OCI-LY1 (cell line): ENCODE data around the gene HOMEZ.
A peak's percentile ranks its signal among the peaks of the same experiment; 100 is the strongest.

Experiments
- H2AFZ ChIP-seq: fragments of 200-600 bp; sonication (generic), shearing (Covaris generic); 2 replicates; pipeline ENCODE4 v1.6.0; 2014; ENCODE audit warnings: antibody characterized with exemption, mild to moderate bottlenecking, low read length
- H3F3A ChIP-seq: fragments of 200-600 bp; sonication (generic), shearing (Covaris generic); 2 replicates; pipeline ENCODE4 v1.6.0; 2014; ENCODE audit warnings: mild to moderate bottlenecking, antibody characterized with exemption, low read length, moderate library complexity; ENCODE audit not compliant: insufficient read depth
- H3K27ac ChIP-seq: fragments of 200-600 bp; sonication (generic); 2 replicates; pipeline ENCODE4 v1.5.1; 2014; ENCODE audit warnings: low read length, mixed run types, mild to moderate bottlenecking, low read depth; ENCODE audit not compliant: poor library complexity, severe bottlenecking
- H3K27me3 ChIP-seq: fragments of 200-600 bp; sonication (generic); 2 replicates; pipeline ENCODE4 v1.6.0; 2014; ENCODE audit warnings: antibody characterized with exemption, mild to moderate bottlenecking, low read length, moderate library complexity; ENCODE audit not compliant: insufficient read depth
- H3K36me3 ChIP-seq: fragments of 200-600 bp; sonication (generic); 2 replicates; pipeline ENCODE4 v1.6.1; 2014; ENCODE audit warnings: mild to moderate bottlenecking, antibody characterized with exemption, low read length, moderate library complexity, mixed read lengths; ENCODE audit not compliant: insufficient read depth
- H3K4me1 ChIP-seq: fragments of 200-600 bp; sonication (generic); 2 replicates; pipeline ENCODE4 v1.5.1; 2014; ENCODE audit warnings: mild to moderate bottlenecking, low read length, moderate library complexity; ENCODE audit not compliant: insufficient read depth, severe bottlenecking
- H3K4me2 ChIP-seq: fragments of 200-600 bp; sonication (generic), shearing (Covaris generic); 2 replicates; pipeline ENCODE4 v1.6.1; 2014; ENCODE audit warnings: low read length
- H3K4me3 ChIP-seq: fragments of 200-600 bp; sonication (generic); 2 replicates; pipeline ENCODE4 v1.5.1; 2014; ENCODE audit warnings: low read length, low read depth, mild to moderate bottlenecking, mixed read lengths; ENCODE audit not compliant: poor library complexity, severe bottlenecking
- H3K79me2 ChIP-seq: fragments of 200-600 bp; shearing (Covaris generic); 2 replicates; pipeline ENCODE4 v1.6.1; 2016; ENCODE audit warnings: mixed run types, low read length, mixed read lengths; ENCODE audit not compliant: insufficient read depth
- H3K9ac ChIP-seq: fragments of 200-600 bp; sonication (generic), shearing (Covaris generic); 2 replicates; pipeline ENCODE4 v1.6.1; 2014; ENCODE audit warnings: mild to moderate bottlenecking, low read length, mixed read lengths
- H3K9me2 ChIP-seq: fragments of 200-600 bp; sonication (generic), shearing (Covaris generic); 2 replicates; pipeline ENCODE4 v1.6.1; 2014; ENCODE audit warnings: low read depth, mild to moderate bottlenecking, low read length, mixed read lengths
- H3K9me3 ChIP-seq: fragments of 200-600 bp; shearing (Covaris generic); 2 replicates; pipeline ENCODE4 v1.6.1; 2014; ENCODE audit warnings: low read length, mixed read lengths
- H4K20me1 ChIP-seq: fragments of 200-600 bp; sonication (generic), shearing (Covaris generic); 2 replicates; pipeline ENCODE4 v1.6.0; 2016; ENCODE audit warnings: mild to moderate bottlenecking, low read length; ENCODE audit not compliant: insufficient read depth
- EZH2 ChIP-seq: fragments of 200-600 bp; sonication (generic), shearing (Covaris generic); IDR thresholded peaks from 2 replicates; pipeline ENCODE4 v1.8.0; 2017; ENCODE audit warnings: borderline replicate concordance, mixed run types, mild to moderate bottlenecking, antibody characterized with exemption, low read length, moderate library complexity, mixed read lengths
- TF ChIP-seq, protein P1 (sequence below): fragments of 200-600 bp; sonication (generic), shearing (Covaris generic); IDR thresholded peaks from 2 replicates; pipeline ENCODE4 v1.5.1; 2017; ENCODE audit warnings: mild to moderate bottlenecking, antibody characterized with exemption, low read length, moderate library complexity, mixed read lengths

The HOMEZ gene

DNA sequence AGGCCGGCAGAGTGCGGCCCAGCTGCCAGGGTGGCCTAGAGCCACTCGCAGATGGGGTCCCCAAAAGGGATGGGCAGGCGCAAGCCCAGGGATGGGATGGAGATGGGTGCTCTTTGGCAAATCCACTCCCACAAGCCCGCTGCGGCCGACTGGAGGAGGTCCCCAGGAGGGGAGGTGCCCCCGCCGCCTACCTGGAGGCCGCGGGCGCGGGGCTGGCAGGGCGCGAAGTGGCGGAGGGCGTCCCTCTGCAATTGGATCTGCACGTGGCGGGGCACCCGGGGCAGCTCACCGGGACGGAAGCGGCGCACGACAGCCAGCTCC is 16.0 kb upstream of the HOMEZ start:
- H3K27ac ChIP-seq = peak overlapping the region; percentile 65
- peaks cover 17% of the 10 kb centered on the region; the same call in 1 of the 2 replicates for H3K36me3 ChIP-seq
- peak overlapping the region; percentile 84 for H3K4me3 ChIP-seq
- no peaks in the 10 kb centered on the region for H3K9me3 ChIP-seq
- no peaks in the 10 kb centered on the region; the same call in 1 of the 2 replicates for H3K27me3 ChIP-seq
- H2AFZ ChIP-seq = peak overlapping the region; percentile 52; the same call in 1 of the 2 replicates
- H3K4me1 ChIP-seq = peaks cover 22% of the 10 kb centered on the region
- peak overlapping the region; percentile 94 for H3K9ac ChIP-seq
- peak overlapping the region; percentile 94 for H3K4me2 ChIP-seq
- H3F3A ChIP-seq = no peaks in the 10 kb centered on the region
- H4K20me1 ChIP-seq = no peaks in the 10 kb centered on the region
- no peaks in the 10 kb centered on the region for H3K79me2 ChIP-seq
- no peaks in the 10 kb centered on the region for H3K9me2 ChIP-seq
- TF ChIP-seq EZH2 = no peak
- TF ChIP-seq, protein P1, sequence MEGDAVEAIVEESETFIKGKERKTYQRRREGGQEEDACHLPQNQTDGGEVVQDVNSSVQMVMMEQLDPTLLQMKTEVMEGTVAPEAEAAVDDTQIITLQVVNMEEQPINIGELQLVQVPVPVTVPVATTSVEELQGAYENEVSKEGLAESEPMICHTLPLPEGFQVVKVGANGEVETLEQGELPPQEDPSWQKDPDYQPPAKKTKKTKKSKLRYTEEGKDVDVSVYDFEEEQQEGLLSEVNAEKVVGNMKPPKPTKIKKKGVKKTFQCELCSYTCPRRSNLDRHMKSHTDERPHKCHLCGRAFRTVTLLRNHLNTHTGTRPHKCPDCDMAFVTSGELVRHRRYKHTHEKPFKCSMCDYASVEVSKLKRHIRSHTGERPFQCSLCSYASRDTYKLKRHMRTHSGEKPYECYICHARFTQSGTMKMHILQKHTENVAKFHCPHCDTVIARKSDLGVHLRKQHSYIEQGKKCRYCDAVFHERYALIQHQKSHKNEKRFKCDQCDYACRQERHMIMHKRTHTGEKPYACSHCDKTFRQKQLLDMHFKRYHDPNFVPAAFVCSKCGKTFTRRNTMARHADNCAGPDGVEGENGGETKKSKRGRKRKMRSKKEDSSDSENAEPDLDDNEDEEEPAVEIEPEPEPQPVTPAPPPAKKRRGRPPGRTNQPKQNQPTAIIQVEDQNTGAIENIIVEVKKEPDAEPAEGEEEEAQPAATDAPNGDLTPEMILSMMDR = no peak

DNA sequence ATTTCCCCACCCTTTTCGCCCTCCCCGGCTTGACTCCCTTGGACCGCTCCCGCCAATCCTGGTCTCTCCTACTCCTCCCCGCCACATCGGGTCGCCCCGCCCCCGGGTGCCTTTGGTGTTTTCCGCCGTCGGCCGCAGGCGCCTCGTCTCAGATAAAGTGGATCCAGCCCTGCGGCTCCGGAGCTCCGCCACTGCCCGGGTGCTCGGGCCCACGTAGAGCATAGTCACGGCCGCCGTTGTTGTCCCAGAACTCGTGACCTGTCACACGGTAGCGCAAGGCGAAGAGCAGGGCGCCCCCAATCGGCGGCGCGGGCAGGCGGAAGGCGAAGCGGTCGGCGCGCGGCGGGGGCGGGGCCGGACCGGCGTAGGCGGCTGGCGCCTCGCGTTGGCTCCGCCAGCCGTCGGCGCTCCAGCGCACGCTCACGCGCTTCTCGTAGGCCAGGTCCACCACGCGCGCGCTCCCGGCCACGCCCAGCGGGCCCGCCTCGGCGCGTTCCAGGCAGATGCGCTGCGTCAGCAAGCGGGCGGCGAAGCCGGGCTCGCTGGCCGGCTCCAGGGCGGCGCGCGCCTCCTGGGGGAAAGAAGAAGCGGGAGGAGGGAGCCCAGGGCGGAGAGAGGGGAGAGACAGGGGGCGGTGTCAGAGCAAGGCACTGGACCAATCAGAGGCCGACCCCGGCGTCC is 15.5 kb upstream of the HOMEZ start:
- H3K9me3 ChIP-seq = no peaks in the 10 kb centered on the region
- H3K9ac ChIP-seq = peak overlapping the region; percentile 97
- H3K4me3 ChIP-seq = peak overlapping the region; percentile 84
- H3K79me2 ChIP-seq = no peaks in the 10 kb centered on the region
- no peaks in the 10 kb centered on the region for H3F3A ChIP-seq
- no peak overlapping the region; the same call in 1 of the 2 replicates for H2AFZ ChIP-seq
- H3K27me3 ChIP-seq = no peaks in the 10 kb centered on the region
- H3K4me2 ChIP-seq = peak overlapping the region; percentile 100
- TF ChIP-seq, protein P1 = peak; percentile 74
- no peak for TF ChIP-seq EZH2
- H3K4me1 ChIP-seq = peaks cover 21% of the 10 kb centered on the region
- no peaks in the 10 kb centered on the region for H4K20me1 ChIP-seq
- peaks cover 17% of the 10 kb centered on the region; the same call in 1 of the 2 replicates for H3K36me3 ChIP-seq
- H3K9me2 ChIP-seq = no peaks in the 10 kb centered on the region
- H3K27ac ChIP-seq = peak overlapping the region; percentile 74

DNA sequence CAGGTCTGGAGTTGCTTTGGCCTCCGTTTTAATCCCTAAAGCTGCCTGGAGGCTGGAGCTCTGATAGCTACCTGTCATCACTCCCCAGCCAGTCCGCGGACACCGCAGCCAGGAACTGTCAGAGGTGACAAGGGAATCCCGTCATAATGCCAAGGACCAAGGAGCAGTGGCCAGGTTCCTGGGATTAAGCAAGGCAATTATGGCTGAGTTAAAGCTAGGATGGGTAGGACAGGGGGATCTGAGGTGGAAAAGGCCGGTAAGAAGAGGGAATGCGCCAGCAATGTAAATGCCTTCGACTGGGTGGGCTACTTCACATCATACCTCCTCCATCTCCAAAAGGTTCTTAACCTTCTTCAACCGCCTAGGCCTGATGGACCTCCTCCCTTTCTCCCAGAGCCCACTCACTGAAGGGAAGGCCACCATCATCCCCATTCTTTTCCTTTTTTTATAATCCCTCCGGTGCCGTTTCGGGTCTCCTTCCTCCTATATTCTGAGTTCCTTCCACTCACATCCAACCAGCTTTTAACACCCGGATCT is 14.8 kb upstream of the HOMEZ start:
- H3F3A ChIP-seq = no peaks in the 10 kb centered on the region
- no peak overlapping the region for H2AFZ ChIP-seq
- H3K79me2 ChIP-seq = no peaks in the 10 kb centered on the region
- H3K4me2 ChIP-seq = peak overlapping the region; percentile 100
- no peaks in the 10 kb centered on the region for H3K27me3 ChIP-seq
- peak overlapping the region; percentile 84 for H3K4me3 ChIP-seq
- H4K20me1 ChIP-seq = no peaks in the 10 kb centered on the region
- H3K9me2 ChIP-seq = no peaks in the 10 kb centered on the region
- peaks cover 17% of the 10 kb centered on the region; the same call in 1 of the 2 replicates for H3K36me3 ChIP-seq
- no peaks in the 10 kb centered on the region for H3K9me3 ChIP-seq
- H3K27ac ChIP-seq = peak overlapping the region; percentile 73
- H3K9ac ChIP-seq = peak overlapping the region; percentile 97
- H3K4me1 ChIP-seq = peaks cover 18% of the 10 kb centered on the region
- TF ChIP-seq, protein P1 = no peak
- TF ChIP-seq EZH2 = no peak
